ENCODE data around the gene UBE2O.

UBE2O gene

GRCh38 chr17:76385892-76386786 is 66.8 kb downstream of the UBE2O start:
- DNase-seq, result peak; percentile 86

DNA sequence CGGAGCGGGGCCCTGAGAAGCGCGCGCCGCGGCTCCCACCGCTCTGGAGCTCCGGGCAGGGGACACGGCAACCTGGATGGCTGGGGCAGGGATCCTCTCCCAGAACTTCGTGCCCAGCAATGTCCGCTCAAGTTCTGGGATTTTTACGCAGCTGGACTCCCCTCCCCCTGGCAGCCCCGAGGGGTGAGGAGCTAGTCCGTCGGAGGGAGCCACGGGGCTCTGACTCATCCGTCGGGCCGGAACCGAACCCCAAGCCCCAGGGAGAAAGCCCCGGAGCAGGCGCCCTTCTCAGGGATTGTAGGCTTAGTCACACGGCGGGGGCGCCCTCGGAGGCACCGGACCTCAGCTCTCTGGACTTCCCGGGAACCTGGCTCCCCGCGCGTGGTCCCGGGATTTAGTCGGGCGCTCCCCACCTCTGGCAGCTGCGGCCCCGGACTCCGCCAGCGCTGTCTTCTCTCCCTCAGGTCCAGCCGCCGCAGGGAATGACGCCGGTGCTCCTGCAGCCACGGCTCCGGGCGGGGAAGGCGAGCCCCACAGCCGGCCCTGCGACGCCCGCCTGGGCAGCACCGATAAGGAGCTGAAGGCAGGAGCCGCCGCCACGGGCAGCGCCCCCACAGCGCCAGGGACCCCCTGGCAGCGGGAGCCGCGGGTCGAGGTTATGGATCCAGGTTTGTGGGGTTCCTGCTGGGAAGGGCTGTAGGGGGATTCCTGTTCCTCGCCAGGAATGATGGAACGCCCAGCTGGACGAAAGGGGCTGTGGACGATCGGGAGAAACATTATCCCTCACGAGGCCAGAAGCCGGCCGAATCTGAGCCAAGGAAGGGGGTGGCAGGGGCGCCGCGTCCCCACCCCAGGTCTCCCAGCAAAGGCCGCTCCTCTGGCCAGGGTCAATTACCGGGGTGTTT is 67.7 kb downstream of the UBE2O start:
- peak; percentile 87 for DNase-seq

- peak; percentile 83 for DNase-seq
These were observed 68.5 kb downstream of the UBE2O start, which contains the start of gene SPHK1 for GRCh38 chr17:76384222-76384986. Gene SPHK1 (plus strand): TSS chr17:76384609. CDS start chr17:76385645, 1,036 bp downstream.

DNA sequence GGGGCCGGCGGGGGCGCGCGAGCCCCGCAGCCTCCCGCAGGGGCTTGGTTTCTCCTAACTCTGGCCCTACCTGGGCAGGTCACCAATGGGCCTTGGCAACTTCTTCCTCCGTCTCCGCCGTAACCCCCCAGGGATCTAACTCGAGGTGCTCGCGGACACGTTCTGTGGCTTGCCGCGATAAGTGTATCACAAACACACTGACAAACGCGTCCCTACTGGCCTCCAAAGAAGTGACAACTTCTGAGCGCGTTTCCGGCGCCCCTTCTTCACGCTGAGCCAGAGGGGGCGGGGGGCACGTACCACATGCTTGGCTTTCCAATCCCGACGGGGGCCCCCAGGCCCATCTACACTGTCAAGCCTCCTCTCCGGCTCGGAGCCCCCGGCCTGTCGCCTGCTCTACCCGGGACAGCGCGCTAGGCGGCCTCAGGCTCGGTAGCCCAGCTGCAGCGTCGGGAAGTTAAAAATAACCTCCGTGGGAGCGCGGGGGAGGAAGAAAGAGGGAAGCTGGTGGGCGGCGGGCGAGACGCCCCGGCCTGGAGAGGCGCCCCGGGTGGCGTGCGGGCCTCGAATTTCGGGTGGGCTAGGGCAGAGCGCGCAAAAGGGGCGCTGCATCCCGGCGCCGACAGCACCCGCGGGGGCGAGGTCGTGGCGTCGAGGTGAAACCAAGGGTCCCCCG is 69.3 kb downstream of the UBE2O start:
- DNase-seq, result peak; percentile 56

- DNase-seq, result peak; percentile 60
These were observed 70.0 kb downstream of the UBE2O start for GRCh38 chr17:76382803-76383545.

- peak; percentile 8 for DNase-seq
These were observed 70.6 kb downstream of the UBE2O start for GRCh38 chr17:76382351-76382802.

DNA sequence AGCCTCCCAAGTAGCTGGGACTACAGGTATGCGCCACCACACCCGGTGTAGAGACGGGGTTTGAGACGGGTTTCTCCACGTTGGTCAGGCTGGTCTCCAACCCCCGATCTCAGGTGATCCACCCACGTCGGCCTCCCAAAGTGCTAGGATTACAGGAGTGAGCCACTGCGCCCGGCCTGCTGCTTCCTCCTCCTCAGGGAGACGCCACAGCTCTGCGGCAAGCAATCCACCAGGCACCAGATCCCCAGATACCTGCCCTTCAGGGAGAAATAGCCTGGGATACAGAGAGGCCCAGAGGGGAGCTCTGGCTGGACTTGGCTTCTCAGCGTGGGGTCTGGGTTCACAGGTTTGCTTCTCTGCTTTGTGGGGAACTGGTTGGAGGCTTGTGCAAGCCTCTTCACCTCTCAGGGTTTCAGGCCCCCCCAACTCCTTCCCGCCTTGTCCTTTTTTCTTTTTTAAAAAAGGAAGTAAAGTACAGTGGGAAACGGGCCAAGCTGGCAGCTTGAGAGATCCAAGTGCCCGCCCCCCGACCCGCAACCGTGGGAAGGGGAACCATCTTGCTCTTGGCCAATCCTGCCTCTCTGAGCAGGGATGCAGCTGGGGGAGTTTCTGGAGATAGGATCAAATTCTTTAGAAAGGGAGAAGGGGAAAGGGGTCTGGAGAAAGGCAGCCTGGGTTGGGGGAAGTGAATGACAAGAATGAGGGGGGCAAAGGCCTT is 71.2 kb downstream of the UBE2O start:
- DNase-seq, result peak; percentile 68

- no peak for DNase-seq
These were observed 73.1 kb downstream of the UBE2O start for GRCh38 chr17:76379646-76380376.

DNA sequence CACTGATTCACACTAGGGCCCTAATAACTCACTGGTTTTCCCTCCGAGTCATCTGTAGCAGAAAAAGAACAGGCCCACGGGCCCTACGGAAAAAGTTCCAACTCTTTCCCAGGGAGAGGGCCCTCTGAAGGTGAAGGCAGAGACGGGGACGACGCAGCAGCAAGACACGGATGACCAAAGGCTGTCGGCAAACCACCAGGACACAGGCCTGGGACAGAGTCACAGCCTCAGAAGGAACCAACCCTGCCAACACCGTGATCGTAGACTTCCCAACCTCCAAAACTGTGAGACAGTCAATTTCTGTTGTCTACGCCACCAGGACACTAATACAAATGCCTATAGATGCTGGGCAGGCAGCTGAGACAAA is 73.7 kb downstream of the UBE2O start:
- no peak for DNase-seq

GRCh38 chr17:76378548-76379274 is 74.2 kb downstream of the UBE2O start:
- no peak for DNase-seq

GRCh38 chr17:76376318-76377133 is 76.4 kb downstream of the UBE2O start:
- no peak for DNase-seq

- DNase-seq, result no peak
These were observed 81.0 kb downstream of the UBE2O start for GRCh38 chr17:76371656-76372628.

- DNase-seq, result peak; percentile 27
These were observed 82.5 kb downstream of the UBE2O start for GRCh38 chr17:76370261-76370993.

DNA sequence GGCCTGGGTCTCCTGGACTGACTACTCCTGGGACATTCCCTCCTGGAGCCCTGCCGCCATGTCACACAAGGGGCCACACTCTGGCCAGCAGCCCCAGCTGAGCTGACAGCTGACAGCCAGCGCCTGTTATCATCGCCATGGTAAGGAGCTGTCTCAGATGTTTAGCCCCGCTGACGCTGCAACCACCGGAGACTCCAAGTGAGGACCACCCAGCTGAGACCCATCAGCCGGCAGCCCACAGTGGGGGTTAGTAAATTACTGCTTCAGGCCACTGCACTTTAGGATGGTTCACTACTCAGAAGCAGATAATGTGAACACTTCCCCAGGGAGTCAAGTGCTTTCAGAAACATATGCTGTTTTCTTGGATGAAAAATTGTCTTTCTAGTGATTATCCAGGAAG is 83.1 kb downstream of the UBE2O start:
- no peak for DNase-seq

GRCh38 chr17:76369379-76369778 is 83.6 kb downstream of the UBE2O start:
- DNase-seq, result no peak

DNA sequence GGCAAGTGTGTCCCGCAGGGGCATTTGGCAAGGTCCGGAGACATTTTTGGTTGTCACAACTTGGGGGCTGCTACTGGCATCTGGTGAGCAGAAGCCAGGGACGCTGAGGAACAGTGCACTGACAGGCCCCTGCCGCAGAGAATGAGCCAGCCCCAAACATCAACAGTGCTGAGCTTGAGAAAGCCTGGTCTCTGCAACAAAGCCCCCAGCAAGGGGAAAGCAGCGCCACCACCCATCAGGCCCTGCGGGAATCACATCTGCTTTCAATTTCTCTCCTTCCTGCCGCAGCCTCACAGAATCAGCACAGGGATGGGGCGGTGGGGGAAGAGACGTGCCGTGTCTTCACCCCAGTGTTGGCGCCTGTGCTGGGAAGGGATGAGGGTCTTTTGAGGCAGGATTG is 84.4 kb downstream of the UBE2O start:
- no peak for DNase-seq
